B cell (primary cell): ENCODE data around the gene RAN. TPM values are rescaled to one million over a fixed set of nuclear protein-coding genes. Genes with fewer than 3 reads are reported as not detected.

Experiments used
- ATAC-seq: fragments of 200-7000 bp; cut with Tn5 transposase; one replicate; pipeline ENCODE4 v1.10.0; 2021; ENCODE audit warnings: low read depth, mild to moderate bottlenecking, moderate number of reproducible peaks, moderate library complexity
- CTCF ChIA-PET: fragments of 350-600 bp; sonication (Branson Sonifier 250); formaldehyde crosslinking; loops from one replicate; lab custom pipeline; 2021; ENCODE audit warnings: antibody characterized with exemption, inconsistent platforms; lab: Charles Lee
- POLR2A ChIA-PET: fragments of 350-600 bp; sonication (Branson Sonifier 250); formaldehyde crosslinking; loops from one replicate; lab custom pipeline; 2021; ENCODE audit warnings: antibody characterized with exemption; lab: Charles Lee
- DNase-seq: peaks from one replicate; pipeline ENCODE4 v3.0.0; 2013
- H2AFZ ChIP-seq: 2 replicates; pipeline ENCODE4 v1.6.1; 2012; ENCODE audit warnings: mild to moderate bottlenecking, low read depth, low read length; ENCODE audit not compliant: insufficient read depth, poor library complexity, severe bottlenecking
- H3K27ac ChIP-seq, 2 donors: 1 replicate in 1 of 2; 2 replicates in 1 of 2; pipeline ENCODE4 v1.5.1; 2012 to 2013; ENCODE audit warnings: low read length in 2 of 2, mild to moderate bottlenecking in 2 of 2, moderate library complexity in 1 of 2
- H3K27me3 ChIP-seq, 4 experiments: fragments of 200-600 bp in 1 of 4; sonication (generic) in 1 of 4; replicated peaks in 1 of 4; 1 replicate in 2 of 4; 2 replicates in 2 of 4; pipeline versions ENCODE4 v1.6.1 to v1.7.0; 2013 to 2016; ENCODE audit warnings: low read length in 3 of 4, mild to moderate bottlenecking in 2 of 4, mixed read lengths in 1 of 4, moderate library complexity in 1 of 4; ENCODE audit not compliant: insufficient read depth in 4 of 4, control insufficient read depth in 3 of 4; ENCODE audit errors: control extremely low read depth in 1 of 4
- H3K36me3 ChIP-seq, 2 experiments: replicated peaks in 1 of 2; 1 replicate in 1 of 2; 2 replicates in 1 of 2; pipeline versions ENCODE4 v1.6.1 to v1.7.1; 2013; ENCODE audit warnings: low read length in 1 of 2; ENCODE audit not compliant: insufficient read depth in 2 of 2, control insufficient read depth in 1 of 2; ENCODE audit errors: control extremely low read depth in 1 of 2, extremely low read depth in 1 of 2
- H3K4me1 ChIP-seq, 2 donors: fragments of 200-600 bp in 1 of 2; sonication (generic) in 1 of 2; 1 replicate in 1 of 2; 2 replicates in 1 of 2; pipeline versions ENCODE4 v1.5.1 to v1.6.1; 2013 to 2017; ENCODE audit warnings: low read length in 2 of 2; ENCODE audit not compliant: control insufficient read depth in 2 of 2, insufficient read depth in 2 of 2
- H3K4me2 ChIP-seq: replicated peaks from 2 replicates; pipeline ENCODE3; 2012; ENCODE audit warnings: mild to moderate bottlenecking, low read depth, low read length; ENCODE audit not compliant: poor library complexity, severe bottlenecking
- H3K4me3 ChIP-seq, 5 experiments: fragments of 200-600 bp in 1 of 5; sonication (generic) in 1 of 5; 1 replicate in 3 of 5; 2 replicates in 2 of 5; pipeline versions ENCODE4 v1.5.1 to v1.7.0; 2011 to 2016; ENCODE audit warnings: low read length in 4 of 5, mild to moderate bottlenecking in 4 of 5, low read depth in 2 of 5, control low read depth in 1 of 5, moderate library complexity in 1 of 5; ENCODE audit not compliant: insufficient read depth in 1 of 5; ENCODE audit errors: control extremely low read depth in 1 of 5, extremely low read depth in 1 of 5
- H3K79me2 ChIP-seq: fragments of 200-600 bp; sonication (generic); one replicate; pipeline ENCODE4 v1.6.0; 2016; ENCODE audit warnings: low read length; ENCODE audit not compliant: control insufficient read depth, insufficient read depth
- H3K9ac ChIP-seq: fragments of 200-600 bp; sonication (generic); 2 replicates; pipeline ENCODE4 v1.6.1; 2017; ENCODE audit warnings: mild to moderate bottlenecking, low read length, moderate library complexity
- H3K9me3 ChIP-seq, 3 donors: one replicate each; pipeline versions ENCODE4 v1.6.1 to v1.7.1; 2013; ENCODE audit warnings: low read length in 2 of 3; ENCODE audit not compliant: control insufficient read depth in 2 of 3, insufficient read depth in 1 of 3; ENCODE audit errors: control extremely low read depth in 1 of 3
- H4K20me1 ChIP-seq: 2 replicates; pipeline ENCODE4 v1.6.0; 2012; ENCODE audit warnings: mild to moderate bottlenecking, low read length; ENCODE audit not compliant: insufficient read depth, control insufficient read depth, poor library complexity, severe bottlenecking
- H3K27ac Mint-ChIP-seq: one replicate; pipeline ENCODE4 v1.8.0; 2021; ENCODE audit warnings: mixed read lengths
- H3K27me3 Mint-ChIP-seq: one replicate; pipeline ENCODE4 v1.8.0; 2021; ENCODE audit warnings: mixed read lengths
- H3K4me1 Mint-ChIP-seq: one replicate; pipeline ENCODE4 v1.8.0; 2021; ENCODE audit warnings: mixed read lengths
- H3K4me3 Mint-ChIP-seq: one replicate; pipeline ENCODE4 v1.8.0; 2021; ENCODE audit warnings: mixed read lengths
- H3K9me3 Mint-ChIP-seq: one replicate; pipeline ENCODE4 v1.8.0; 2022; ENCODE audit warnings: mixed read lengths; ENCODE audit not compliant: insufficient read depth
- EZH2 ChIP-seq: IDR thresholded peaks from 2 replicates; pipeline ENCODE4 v1.6.1; 2012; ENCODE audit warnings: borderline replicate concordance, low read depth, mild to moderate bottlenecking, moderate library complexity, low read length; ENCODE audit not compliant: insufficient read depth, poor library complexity, severe bottlenecking
- WGBS: methylation state at CpG from one replicate; pipeline ENCODE4 v1.1.5; 2013; ENCODE audit warnings: missing lambda C conversion rate; ENCODE audit not compliant: insufficient coverage; 5-methylcytosine and 5-hydroxymethylcytosine counted together
- intact Hi-C: fragments of 100-400 bp; cut with micrococcal nuclease; formaldehyde crosslinking; loops from one replicate; pipeline ENCODE4 v1.10.0; 2022
- polyA plus RNA-seq: library from polyadenylated mRNA; depleted of rRNA; stranded (reverse); fragments of >200 nt; gene quantifications from 2 replicates; pipeline ENCODE4 v1.2.3, GENCODE V29; 2012
- total RNA-seq, 2 donors: library from RNA; stranded (reverse); fragments of 120-200 nt in 1 of 2; gene quantifications; 1 replicate in 1 of 2; 2 replicates in 1 of 2; pipeline versions ENCODE4 v1.2.3 to v1.2.4, GENCODE V29; 2013 to 2022
- TF ChIP-seq, protein P1 (sequence below): fragments of 200-600 bp; IDR thresholded peaks from one replicate; pipeline ENCODE4 v1.8.0; 2022; ENCODE audit warnings: antibody characterized with exemption, mild to moderate bottlenecking

Gene RAN
- total and polyA plus RNA-seq, 2 donors (not counting 1 experiment from before 2014, with no cell fraction given), result 298 to 339 TPM

DNA sequence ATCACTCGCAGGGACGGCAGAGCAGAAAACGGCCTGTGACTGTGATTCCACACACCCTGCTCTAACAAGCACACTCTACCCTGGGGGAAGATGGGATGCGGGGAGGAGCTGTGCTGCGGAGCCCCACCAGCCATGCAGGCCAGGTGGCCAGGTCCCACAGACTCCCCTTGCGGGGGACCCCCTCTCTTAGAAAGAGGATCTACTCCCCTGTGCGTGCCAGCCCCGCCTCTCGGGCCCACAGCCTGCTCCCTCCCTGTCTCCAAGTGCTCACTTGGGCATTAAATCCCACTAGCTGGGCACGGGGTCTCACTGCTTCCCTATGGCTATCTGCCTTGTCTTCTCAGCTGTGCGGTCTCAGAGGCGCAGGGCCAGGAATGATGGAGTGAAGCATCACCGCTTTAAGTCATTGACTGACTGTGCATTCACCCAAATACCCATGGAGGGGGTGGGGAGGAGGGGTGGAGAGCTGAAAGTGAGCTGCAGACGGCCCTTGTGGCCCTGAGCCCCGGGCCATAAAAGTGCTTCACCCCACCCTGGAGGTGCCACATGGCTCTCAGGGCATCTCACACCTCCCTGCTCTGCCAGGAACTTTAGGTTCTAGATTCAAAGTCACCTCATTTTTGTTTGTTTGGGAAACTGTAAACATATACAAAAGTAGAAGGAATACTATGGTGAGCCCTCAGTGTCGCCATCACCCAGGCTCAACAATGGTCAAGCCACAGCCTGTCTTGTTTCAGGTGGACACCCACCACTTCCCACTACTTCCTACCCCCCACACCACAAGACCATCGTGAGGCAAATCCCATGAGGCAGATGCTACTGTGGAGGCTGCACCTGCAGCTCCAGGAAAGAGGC, 42.2 kb upstream of the RAN start:
- H3K4me3 ChIP-seq, result no peak overlapping the region
- intact Hi-C loops, result no loop called here
- H3K79me2 ChIP-seq, result peaks cover 16% of the 10 kb centered on the region
- peaks cover 0 to 4% (median 0%) of the 10 kb centered on the region in 3 donors for H3K9me3 ChIP-seq
- no peaks in the 10 kb centered on the region for H3K27me3 ChIP-seq
- CTCF ChIA-PET, result interaction anchor here (0.5 to 1.0 kb wide), 2 partner anchors 40 to 87 kb away, joined by 3 to 4 read pairs; no protein-coding TSS in a partner anchor
- no peak overlapping the region for H3K4me2 ChIP-seq
- TF ChIP-seq, protein P1, sequence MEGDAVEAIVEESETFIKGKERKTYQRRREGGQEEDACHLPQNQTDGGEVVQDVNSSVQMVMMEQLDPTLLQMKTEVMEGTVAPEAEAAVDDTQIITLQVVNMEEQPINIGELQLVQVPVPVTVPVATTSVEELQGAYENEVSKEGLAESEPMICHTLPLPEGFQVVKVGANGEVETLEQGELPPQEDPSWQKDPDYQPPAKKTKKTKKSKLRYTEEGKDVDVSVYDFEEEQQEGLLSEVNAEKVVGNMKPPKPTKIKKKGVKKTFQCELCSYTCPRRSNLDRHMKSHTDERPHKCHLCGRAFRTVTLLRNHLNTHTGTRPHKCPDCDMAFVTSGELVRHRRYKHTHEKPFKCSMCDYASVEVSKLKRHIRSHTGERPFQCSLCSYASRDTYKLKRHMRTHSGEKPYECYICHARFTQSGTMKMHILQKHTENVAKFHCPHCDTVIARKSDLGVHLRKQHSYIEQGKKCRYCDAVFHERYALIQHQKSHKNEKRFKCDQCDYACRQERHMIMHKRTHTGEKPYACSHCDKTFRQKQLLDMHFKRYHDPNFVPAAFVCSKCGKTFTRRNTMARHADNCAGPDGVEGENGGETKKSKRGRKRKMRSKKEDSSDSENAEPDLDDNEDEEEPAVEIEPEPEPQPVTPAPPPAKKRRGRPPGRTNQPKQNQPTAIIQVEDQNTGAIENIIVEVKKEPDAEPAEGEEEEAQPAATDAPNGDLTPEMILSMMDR, result no peak
- TF ChIP-seq EZH2, result no peak
- Mint-ChIP-seq H3K27ac (no peak overlapping the region), H3K4me3 (no peak overlapping the region), H3K9me3 (no peaks in the 10 kb centered on the region), H3K4me1 (peaks cover 14% of the 10 kb centered on the region), H3K27me3 (no peaks in the 10 kb centered on the region)
- no peak overlapping the region for H2AFZ ChIP-seq
- ATAC-seq (no peak), DNase-seq (no peak)
- H3K27ac ChIP-seq, result no peak overlapping the region
- POLR2A ChIA-PET, result no interaction called here
- H3K36me3 ChIP-seq, result no peaks in the 10 kb centered on the region
- H3K4me1 ChIP-seq, result peaks cover 0 to 5% of the 10 kb centered on the region in 2 donors
- H3K9ac ChIP-seq, result no peak overlapping the region
- WGBS, result 77% methylated on average over 8 of the region's 17 CpGs
- no peaks in the 10 kb centered on the region for H4K20me1 ChIP-seq

DNA sequence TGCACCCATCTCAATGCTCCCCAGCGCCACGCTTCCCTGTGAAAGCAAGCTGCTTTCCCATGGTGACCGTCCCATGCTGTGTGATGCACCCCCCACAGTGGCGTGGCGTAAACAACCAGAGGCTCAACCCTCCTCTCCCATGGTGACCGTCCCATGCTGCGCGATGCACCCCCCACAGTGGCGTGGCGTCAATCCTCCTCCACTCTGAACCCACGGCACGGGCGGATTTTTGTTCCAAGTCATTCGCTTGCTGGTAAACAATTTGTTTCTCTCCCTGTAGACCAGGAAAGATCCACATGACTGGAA, 41.7 kb upstream of the RAN start:
- H3K27ac ChIP-seq, result no peak overlapping the region
- TF ChIP-seq, protein P1, result no peak
- TF ChIP-seq EZH2, result no peak
- Mint-ChIP-seq H3K4me3 (no peak overlapping the region), H3K27ac (no peak overlapping the region), H3K9me3 (no peaks in the 10 kb centered on the region), H3K4me1 (peaks cover 16% of the 10 kb centered on the region), H3K27me3 (no peaks in the 10 kb centered on the region)
- ChIA-PET POLR2A (no interaction called here), CTCF (interaction anchor here (1.0 kb wide), 1 partner anchor 87 kb away, joined by 3 read pairs; no protein-coding TSS in a partner anchor)
- H3K36me3 ChIP-seq, result no peaks in the 10 kb centered on the region
- H2AFZ ChIP-seq, result no peak overlapping the region
- no peaks in the 10 kb centered on the region for H3K27me3 ChIP-seq
- H3K9ac ChIP-seq, result no peak overlapping the region
- ATAC-seq, result no peak
- no peaks in the 10 kb centered on the region for H4K20me1 ChIP-seq
- 85% methylated on average over 13 of the region's 14 CpGs for WGBS
- H3K9me3 ChIP-seq, result peaks cover 0 to 4% (median 0%) of the 10 kb centered on the region in 3 donors
- H3K4me2 ChIP-seq, result no peak overlapping the region
- intact Hi-C loops, result no loop called here
- peaks cover 0 to 5% of the 10 kb centered on the region in 2 donors for H3K4me1 ChIP-seq
- no peak for DNase-seq
- H3K4me3 ChIP-seq, result no peak overlapping the region
- H3K79me2 ChIP-seq, result peaks cover 16% of the 10 kb centered on the region
